ENCODE results near the gene RAB31. TPM values are rescaled to one million over a fixed set of nuclear protein-coding genes. Genes with fewer than 3 reads are reported as not detected.
A peak's percentile ranks its signal among the peaks of the same experiment; 100 is the strongest.

The RAB31 gene
- total and polyA plus RNA-seq, 2 experiments from 2014 or later = 8.7 to 27.7 TPM

GRCh38 chr18:9832871-9833270 lies 124.8 kb downstream of the RAB31 start:
- H3K27me3 ChIP-seq = no peaks in the 10 kb centered on the region
- no peak for TF ChIP-seq CTCF (IDR thresholded peaks at IDR 0.05; ENCODE audit: low read depth, low read length)
- DNase-seq (ENCODE audit: low read depth in 1 of 2, low spot score in 1 of 2) = no peak
- H3K4me1 ChIP-seq (ENCODE audit: low read depth) = peaks cover 11% of the 10 kb centered on the region
- H3K4me3 ChIP-seq = no peak overlapping the region
- H3K36me3 ChIP-seq = no peaks in the 10 kb centered on the region
- no peak overlapping the region for H3K27ac ChIP-seq
- H3K9me3 ChIP-seq (ENCODE audit: low read depth) = no peaks in the 10 kb centered on the region

GRCh38 chr18:9834551-9834950 lies 126.5 kb downstream of the RAB31 start:
- Histone ChIP-seq H3K4me3 (no peak overlapping the region), H3K27me3 (peaks cover 5% of the 10 kb centered on the region), H3K4me1 (ENCODE audit: low read depth) (peaks cover 11% of the 10 kb centered on the region), H3K9me3 (ENCODE audit: low read depth) (no peaks in the 10 kb centered on the region), H3K36me3 (no peaks in the 10 kb centered on the region), H3K27ac (no peak overlapping the region)
- TF ChIP-seq CTCF (IDR thresholded peaks at IDR 0.05; ENCODE audit: low read depth, low read length) = no peak
- no peak for DNase-seq (ENCODE audit: low read depth in 1 of 2, low spot score in 1 of 2)

- no peak overlapping the region for H3K27ac ChIP-seq
Measured at GRCh38 chr18:9835113-9835755, 127.1 kb downstream of the RAB31 start.

GRCh38 chr18:9835825-9836224 lies 127.7 kb downstream of the RAB31 start:
- TF ChIP-seq CTCF (IDR thresholded peaks at IDR 0.05; ENCODE audit: low read depth, low read length) = no peak
- Histone ChIP-seq H3K4me1 (ENCODE audit: low read depth) (peaks cover 11% of the 10 kb centered on the region), H3K9me3 (ENCODE audit: low read depth) (no peaks in the 10 kb centered on the region), H3K27me3 (peaks cover 8% of the 10 kb centered on the region), H3K27ac (no peak overlapping the region), H3K4me3 (no peak overlapping the region), H3K36me3 (no peaks in the 10 kb centered on the region)
- DNase-seq (ENCODE audit: low read depth in 1 of 2, low spot score in 1 of 2) = no peak

More at GRCh38 chr18:9835113-9835755, 127.1 kb downstream of the RAB31 start:
- Histone ChIP-seq H3K4me3 (no peak overlapping the region), H3K36me3 (no peaks in the 10 kb centered on the region), H3K9me3 (ENCODE audit: low read depth) (no peaks in the 10 kb centered on the region), H3K4me1 (ENCODE audit: low read depth) (peaks cover 11% of the 10 kb centered on the region), H3K27me3 (peaks cover 8% of the 10 kb centered on the region)
- no peak for TF ChIP-seq CTCF (IDR thresholded peaks at IDR 0.05; ENCODE audit: low read depth, low read length)
- DNase-seq (ENCODE audit: low read depth in 1 of 2, low spot score in 1 of 2) = peak in 1 of 2 donors; percentile 47

- Histone ChIP-seq H3K9me3 (ENCODE audit: low read depth) (no peaks in the 10 kb centered on the region), H3K4me1 (ENCODE audit: low read depth) (peaks cover 11% of the 10 kb centered on the region), H3K27ac (no peak overlapping the region), H3K4me3 (no peak overlapping the region), H3K27me3 (peaks cover 8% of the 10 kb centered on the region), H3K36me3 (no peaks in the 10 kb centered on the region)
- DNase-seq (ENCODE audit: low read depth in 1 of 2, low spot score in 1 of 2) = peak; percentile 12 to 45
- no peak for TF ChIP-seq CTCF (IDR thresholded peaks at IDR 0.05; ENCODE audit: low read depth, low read length)
Measured at GRCh38 chr18:9838144-9838877, 130.2 kb downstream of the RAB31 start.
